ENCODE data around the gene FHIT.

DNA sequence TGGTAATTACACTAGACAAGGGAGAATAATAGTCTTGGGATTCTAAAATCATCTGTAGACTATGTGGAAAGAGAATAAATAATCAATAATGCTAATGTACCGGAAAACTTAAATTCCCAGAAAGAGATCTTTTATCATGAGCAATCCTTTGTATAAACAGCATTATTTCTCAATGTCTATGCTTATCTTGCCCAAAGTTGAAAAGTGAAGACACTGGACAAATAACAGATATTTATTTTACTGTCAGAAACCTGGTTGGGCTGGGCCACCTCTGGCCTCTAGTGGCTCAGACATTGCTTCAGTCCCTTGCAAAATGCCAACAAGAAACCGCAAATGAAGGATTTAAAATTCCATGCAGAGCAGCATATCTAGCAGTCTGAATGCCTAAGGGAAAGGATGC is 409.9 kb downstream of the FHIT start:
- TF ChIP-seq, protein P1, sequence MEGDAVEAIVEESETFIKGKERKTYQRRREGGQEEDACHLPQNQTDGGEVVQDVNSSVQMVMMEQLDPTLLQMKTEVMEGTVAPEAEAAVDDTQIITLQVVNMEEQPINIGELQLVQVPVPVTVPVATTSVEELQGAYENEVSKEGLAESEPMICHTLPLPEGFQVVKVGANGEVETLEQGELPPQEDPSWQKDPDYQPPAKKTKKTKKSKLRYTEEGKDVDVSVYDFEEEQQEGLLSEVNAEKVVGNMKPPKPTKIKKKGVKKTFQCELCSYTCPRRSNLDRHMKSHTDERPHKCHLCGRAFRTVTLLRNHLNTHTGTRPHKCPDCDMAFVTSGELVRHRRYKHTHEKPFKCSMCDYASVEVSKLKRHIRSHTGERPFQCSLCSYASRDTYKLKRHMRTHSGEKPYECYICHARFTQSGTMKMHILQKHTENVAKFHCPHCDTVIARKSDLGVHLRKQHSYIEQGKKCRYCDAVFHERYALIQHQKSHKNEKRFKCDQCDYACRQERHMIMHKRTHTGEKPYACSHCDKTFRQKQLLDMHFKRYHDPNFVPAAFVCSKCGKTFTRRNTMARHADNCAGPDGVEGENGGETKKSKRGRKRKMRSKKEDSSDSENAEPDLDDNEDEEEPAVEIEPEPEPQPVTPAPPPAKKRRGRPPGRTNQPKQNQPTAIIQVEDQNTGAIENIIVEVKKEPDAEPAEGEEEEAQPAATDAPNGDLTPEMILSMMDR (IDR thresholded peaks at IDR 0.05; ENCODE audit: insufficient read depth, low read length, poor library complexity, severe bottlenecking) = no peak
- no peak for TF ChIP-seq EZH2phosphoT487 (conservative IDR thresholded peaks at IDR 0.05; ENCODE audit: low read length)
